ENCODE results near the gene MYO1B.

MYO1B gene

DNA sequence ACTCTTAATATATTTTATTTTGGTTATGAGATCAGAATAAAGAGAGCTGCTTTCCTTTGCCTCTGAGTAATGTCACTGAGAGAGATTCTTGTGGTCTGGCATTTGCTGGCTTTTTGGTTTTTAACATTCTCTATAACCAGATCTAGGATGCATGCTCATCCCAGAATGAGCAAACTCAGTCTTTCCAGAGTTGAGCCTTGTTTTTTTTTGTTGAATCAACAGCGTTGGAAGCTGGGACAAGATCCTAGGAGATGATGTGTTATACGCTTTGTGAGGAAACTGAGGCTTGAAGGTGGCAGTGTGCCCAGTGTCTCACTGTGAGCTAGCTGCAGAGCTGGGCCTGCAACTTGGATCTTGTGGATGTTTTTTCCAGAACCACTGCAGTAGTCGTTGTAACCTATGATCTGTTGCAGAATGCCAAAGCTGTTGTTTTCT, 19.5 kb downstream of the MYO1B start:
- DNase-seq: no peak

DNA sequence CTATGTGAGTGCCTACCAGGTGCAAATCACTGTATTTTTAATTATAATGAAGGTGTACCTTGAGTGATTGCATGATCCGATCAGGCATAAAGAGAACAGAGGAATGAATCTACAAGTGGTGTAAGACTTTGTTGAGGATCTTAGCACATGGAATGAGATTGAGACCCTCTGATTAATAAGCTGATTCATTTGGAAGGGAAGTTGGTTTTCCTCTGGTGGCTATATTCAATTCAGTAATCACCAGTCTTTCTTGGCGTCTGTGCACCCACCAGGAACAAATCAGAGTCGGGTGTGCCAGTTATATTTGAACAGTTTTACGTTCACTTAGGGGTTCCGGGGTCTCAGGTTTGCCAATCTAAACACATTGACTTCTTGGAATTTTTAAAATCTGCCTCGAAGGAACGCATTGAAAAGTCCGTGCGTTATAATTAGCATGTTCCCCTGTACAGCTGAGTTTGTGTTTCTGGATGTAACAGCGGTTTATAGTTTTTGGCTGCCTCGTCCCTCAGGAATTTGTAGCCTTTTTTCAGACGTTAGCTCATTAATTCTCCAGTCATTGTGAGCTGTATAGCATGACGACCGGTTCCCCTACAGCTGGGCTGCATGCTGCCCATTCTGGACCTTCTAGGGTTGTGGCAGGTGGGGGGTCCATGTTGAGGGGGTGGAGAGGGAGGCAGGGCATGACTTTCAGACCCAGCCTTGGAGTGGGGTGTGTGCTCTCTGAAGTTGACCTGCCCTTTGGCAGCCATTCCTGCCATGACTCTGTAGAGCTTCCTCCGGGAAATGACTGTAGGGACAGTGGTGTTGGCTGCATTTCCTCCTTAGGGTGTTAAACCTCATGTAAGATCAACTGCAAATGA, 20.3 kb downstream of the MYO1B start:
- DNase-seq: peak; percentile 71

DNA sequence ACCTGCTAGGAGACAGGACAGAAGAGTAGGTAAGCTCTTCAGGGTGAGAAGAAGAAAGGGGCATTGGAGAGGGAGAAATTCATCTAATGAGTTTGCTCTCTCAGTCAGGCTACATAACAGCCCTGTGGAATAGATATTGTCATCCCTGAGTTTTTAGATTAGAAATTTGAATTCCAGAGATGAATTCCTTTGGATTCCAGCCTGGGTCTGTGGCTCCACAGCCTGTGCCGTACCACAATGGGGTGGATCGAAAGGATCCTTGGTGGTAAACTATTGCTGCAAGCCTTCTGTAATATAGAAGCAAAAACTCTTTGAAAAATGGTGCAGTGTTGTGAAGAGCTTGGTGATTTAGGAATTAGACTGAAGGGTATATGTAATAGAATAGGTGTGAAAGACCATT, 21.0 kb downstream of the MYO1B start:
- DNase-seq: no peak

DNA sequence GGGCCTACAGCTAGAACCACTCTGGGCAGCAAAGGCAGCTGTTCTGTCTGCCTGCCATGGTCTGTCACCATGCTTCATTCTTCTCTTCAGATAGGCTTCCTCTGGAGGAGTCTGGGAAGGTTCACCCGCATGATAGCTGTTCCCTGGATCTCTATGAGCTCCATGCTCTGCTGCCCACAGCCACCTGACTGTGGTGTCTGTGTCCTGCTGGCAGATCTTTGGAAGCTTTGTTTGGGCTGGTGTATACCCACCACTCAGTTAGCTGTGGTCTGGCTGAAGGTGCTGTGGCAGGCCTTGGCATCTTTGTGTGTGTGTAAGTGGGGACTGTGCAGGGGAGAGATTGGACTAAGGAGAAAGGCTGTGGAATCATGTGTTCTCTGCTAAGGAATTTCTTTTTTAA, 23.4 kb downstream of the MYO1B start:
- DNase-seq: no peak

DNA sequence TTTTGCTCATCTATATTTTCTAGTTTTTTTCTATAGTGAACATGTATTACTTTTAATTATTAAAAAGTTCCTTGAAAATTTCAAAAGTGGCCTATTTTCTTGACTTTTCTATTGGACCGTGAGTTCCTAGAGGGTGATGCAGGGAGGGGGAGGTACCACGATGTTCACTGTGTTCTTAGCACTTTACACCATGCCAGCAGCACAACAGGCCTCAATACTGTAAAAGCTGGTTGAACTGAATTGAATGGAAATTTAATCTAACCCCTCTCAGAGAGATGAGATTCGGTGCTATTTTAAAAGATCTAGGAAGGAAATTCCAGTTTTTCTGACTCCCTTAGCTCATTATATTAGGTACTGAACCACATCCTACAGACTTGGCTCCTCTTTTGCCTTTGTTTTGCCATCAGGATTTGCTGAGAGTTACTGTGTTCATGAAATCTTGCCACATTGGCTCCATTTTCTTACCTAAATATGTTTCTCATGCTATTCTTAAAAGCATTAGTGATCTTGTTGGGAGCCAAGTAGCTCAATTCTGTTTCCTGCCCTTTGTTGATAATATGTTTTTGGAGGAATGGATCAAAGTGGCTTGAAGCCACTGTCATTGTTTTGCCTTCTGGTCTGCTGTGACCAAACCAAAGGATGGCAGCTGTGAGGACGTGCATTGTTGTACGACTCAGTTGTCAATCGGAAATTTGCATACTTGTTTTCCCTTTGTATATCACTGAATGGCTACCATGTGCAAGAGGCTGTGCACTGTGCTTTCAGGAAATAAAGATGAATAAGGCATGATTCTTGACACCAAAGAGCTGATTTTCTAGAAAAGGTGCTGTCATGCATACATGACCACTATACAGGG, 25.3 kb downstream of the MYO1B start:
- DNase-seq: no peak

DNA sequence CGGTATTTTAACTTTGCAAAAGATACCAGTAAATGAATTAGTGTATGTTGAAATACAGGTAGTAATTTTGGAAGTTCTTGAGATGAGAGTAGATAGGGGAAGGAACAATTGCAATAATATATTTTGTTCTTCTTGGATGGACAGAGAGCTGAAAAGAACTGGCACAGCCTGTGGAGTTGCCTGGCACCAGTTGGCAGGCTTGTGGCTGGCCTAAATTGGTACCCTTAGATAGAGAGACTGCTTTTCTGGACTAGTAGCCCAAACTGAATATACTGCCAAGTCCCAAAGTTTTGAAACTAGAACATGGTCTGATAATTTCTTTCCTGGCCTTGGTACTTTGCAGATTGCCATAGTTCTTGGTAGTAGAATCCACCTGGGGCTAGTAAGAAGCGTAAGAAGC, 26.9 kb downstream of the MYO1B start:
- no peak for DNase-seq

DNA sequence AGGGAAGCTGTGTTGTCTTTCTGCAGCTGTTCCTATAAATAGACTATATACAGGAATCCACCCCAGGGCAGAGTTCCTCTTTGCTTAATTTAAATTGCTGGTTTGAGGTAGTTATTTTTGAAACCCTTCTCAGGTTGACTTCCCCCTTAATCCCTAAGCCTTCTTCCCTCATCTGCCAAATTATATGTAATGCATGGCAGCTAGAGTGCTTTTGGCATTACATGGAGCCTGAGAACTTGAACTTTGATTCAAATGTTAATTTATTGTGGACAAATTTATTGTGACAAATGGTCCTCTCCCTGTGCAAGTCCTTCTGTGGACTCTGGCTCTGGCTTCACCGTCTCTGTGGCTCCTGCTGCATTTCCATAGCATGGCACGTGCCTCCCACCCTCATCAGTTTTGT, 29.2 kb downstream of the MYO1B start:
- DNase-seq: no peak

DNA sequence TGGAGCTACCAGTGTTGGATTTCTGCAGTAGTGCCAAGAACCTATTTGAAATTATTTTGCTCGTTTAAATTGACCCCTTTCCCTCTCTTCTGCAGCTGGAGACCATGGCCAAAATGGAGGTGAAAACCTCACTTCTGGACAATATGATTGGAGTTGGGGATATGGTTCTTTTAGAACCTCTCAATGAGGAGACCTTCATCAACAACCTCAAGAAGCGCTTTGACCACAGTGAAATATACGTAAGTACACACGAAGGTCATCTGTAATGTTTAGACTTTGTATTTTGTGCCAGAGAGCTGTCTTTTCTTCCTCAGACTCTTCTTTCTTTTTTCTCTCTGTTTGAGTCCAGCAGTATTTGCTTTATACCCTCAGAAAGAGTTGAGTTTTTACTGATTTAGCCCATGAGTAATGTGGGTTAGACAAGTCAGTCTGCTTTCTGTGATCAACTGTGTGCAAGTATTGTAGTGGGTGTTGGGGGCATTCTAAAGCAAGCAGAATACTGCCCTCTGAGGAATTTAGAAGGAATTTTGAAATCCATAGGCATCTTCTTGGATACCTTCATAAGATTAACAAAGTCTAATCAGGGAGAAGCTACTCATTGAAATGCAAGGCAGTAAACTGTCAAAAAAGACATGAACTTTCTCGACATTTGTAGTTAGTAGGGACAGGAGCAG, 31.7 kb downstream of the MYO1B start:
- DNase-seq: no peak

DNA sequence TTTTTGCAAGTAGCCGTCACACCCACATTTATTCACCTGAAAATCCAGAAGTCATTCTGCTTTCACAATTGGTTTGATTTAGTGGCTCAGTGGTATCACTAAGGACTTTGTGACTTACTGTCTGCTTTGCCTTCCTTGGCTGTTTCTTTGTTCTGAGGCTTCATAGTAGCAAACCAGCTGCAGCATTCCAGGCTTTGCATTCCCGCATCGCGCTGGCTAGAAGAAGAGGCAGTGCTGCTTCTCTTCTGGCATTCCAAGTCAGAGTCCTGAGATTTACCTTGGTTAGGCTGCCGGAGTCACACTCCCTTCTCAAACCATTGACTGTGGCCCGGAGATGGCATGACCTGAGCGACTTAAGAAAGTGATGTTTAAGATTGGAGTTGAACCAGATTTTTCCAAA, 35.1 kb downstream of the MYO1B start:
- DNase-seq: no peak

DNA sequence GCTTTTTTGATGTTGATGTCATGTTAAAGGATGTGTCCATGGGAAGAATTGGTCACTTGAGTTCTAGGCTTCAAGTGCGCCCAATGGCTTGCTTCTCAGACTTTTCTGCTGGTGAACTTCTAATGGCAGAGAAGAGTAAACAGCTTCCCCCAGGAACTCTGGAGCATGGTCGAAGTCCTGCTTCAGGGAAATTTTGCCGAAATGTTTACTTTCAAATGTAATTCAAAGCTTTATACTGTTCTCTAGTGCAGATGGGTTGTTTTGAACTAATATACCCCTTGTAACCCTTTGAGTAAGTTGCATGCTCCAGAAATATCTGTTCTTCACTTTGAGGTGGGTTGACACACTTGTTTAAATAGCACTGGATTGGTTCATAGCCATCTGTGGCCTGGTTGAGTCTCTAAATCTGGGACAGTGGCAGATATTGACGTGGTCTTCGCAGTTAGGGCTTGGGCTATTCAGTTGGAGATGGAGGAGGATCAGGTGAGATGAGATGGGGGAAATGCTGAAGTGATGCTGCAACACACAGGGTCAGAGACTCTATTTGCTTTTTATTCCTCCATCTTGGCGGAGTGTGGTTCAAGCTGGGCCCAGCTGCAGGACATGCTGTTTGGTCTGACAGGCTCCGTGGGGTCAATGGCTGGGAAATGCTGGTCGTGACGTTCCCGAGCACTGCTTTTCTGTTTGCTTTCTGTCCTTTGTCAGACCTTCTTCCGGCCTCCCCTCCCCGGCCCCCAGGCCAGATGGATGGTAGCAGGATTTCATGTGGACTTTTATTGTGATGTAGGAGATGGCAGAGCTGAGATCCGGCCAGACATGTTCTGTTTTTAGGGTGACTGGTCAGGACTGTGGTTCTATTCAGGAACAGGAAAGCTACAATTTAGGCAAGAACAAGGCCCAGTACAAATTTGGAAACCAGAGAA, 35.9 kb downstream of the MYO1B start:
- DNase-seq: no peak

DNA sequence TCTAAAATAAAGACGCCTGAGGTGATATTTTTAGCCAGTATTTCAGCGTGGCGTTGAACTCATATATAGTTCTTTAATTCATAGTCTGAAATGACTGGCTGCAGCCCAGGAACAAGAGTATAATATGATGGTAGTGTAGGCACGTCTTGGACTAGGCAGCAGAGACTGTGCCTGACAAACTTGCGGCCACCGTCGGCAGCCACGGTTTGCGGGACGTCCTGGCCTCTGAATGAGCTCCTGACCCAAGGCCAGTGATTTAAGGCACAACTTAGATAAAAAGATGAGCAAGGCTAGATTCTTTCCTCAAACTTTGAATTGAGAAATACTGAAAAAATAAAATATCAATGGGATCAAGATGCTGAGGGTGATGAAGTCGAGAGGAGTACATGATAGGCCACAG, 40.0 kb downstream of the MYO1B start:
- no peak for DNase-seq

DNA sequence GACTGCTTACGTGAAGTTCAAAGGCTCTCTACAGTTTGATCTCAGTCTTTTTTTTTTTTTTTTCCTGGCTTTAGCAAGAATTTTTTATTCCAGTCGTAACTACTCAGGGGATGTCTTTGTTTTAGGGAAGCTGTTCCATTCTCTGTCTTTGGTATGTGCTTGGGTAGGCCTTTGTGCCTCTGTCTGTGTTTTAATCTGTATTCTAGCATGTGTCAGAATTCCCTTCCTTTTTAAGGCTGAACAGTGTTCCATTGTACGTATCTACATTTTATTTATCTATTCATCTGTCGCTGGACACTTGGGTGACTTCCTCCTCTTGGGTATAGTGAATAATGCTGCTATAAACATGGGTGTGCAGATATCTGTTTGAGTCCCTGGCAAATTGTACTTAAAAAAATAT, 42.6 kb downstream of the MYO1B start:
- no peak for DNase-seq

DNA sequence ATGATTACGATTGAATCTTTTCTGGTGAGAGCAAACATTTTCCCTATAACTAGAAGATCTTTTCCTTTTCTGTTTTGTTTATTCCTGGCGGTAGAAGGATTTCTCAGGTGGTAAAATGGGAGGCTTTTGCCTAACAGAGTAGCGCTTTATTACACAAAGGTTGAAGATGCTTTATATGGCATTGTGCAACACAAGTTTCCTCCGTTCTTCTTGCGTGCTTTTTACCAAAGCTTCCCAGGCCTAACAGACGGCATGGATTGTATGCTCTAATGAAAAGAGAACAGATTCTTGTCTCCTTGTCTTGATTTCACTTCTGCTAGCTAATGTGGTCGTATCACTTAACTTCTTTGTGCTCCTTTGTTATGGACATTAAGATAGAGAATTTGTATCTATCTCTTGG, 43.8 kb downstream of the MYO1B start:
- DNase-seq: no peak

DNA sequence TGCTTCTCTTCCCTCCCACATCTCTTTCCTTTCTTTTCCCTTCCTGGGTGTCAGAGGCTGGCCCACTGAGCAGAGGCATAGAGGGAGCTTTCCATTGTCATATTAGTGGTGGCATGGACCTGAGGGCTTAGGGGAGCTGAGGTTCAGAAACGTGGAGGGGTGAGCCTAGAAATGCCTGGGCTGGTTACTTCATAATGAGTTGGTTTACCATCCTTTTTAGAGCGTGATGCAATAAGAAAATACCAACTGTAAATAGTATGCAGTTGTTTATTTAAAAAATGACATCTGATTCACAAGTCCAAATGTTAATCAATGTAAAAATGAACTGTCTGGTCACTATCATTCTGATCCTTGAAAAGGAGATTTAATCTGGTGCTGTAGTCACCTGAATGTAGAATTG, 46.3 kb downstream of the MYO1B start:
- no peak for DNase-seq

DNA sequence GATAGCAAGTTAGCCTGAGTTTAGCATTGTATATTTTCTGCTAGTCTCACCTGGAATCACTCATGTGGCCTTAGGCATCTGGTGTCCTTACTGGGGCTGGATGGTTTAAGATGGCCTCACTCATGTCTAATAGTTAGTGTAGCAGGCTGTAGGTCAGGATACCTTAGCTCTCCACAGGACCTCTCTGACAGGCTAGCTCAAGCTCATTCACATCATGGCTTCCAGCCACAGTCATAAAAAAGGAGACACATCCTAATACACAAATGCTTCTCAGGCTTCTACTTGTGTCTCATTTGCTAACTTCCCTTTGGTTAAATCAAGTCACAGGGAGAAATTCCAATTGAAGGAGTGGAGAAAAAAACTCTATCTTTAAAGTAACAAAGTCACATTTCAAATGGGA, 47.7 kb downstream of the MYO1B start:
- DNase-seq: no peak

DNA sequence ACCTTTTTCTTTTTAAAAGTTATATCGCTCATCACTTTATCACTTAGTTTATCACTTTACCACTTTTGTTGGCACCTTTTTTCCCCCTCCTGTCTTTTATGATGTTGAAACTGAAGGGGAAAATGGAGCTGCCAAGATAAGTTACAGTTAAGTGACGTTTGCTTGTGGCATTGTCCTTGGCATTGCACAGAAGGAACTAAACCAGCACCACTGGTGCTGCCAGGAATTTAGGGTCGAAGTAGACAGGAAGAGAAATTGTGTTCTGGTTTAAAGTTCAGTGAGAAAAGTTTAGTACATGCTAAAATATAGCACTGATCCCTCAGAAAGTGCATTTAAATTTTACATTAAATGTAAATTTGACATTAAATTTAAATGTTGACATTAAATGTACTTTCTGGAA, 49.9 kb downstream of the MYO1B start:
- no peak for DNase-seq

DNA sequence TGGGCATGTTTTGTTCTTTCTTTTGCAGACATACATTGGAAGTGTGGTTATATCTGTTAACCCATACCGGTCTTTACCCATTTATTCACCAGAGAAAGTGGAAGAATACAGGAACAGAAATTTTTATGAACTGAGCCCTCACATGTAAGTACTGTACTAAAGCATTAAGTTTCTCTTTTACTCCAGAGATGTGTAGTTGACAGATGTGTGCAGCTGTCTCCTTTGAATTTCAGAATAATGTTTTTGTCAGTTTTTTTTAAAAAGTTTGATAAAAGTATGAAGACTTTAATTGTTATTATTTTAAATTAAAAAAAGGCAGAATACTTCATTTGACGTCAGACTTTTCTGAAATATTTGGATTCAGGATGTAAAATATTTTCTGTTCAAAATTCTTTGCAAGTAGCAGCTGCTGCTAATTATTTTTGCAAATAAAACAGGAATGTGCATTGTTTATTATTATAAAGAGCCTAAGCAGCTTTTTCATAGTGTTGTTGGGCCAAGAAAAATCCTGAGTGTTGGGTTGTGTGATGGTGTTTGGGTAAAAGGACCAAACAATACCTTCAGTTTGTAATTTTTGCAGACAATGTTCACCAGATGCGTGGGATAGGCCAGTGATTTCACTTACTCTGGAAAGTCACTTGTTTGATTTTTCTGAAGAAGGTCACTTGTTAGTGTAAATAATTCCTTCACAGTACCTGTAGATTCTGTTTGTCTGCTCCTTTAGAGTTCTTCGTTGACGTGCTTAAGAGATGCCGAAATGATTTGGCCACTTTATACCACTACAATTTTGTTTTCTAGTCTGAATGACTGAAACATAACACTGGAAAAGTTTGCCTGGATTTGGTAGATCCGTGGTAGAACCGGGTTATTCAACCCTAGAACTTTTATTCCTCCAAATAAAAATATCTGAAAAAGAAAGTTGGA, 51.1 kb downstream of the MYO1B start:
- no peak for DNase-seq

DNA sequence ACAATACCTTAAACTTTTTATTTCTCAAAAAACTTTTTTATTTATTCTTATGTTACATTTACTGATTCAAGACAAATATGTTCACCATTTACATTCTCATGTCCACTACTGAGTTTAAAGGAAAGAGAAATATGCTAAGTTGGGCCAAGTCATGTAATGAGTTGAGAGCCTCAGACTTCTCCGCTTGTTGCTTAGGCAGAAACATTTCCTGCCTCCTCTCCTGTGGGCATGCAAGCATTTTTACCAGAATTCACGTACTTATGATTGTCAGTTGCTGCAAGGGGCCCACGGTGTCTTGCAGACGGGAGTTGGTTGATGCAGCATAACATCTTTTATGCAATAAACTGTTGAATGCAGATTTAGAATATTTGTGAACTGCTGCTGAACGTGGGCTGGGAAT, 51.8 kb downstream of the MYO1B start:
- DNase-seq: no peak

DNA sequence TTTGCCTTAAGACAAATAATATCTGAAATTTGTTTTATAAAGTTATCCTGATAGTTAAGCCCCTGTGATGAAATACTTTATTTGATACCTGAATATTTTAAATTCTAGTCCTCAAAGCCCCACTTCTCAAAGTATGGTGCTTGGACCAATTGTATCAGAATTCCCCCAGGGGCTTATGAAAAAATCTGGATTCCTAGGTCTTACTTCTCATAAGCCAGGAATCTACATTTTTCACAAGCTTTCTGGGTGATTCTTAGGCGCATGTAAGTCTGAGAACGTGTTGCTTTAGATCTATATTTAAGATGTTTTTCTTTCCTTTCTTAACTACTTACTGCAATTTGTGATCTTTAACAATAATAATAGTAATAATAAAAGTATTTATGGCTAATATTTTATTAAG, 53.1 kb downstream of the MYO1B start:
- no peak for DNase-seq

DNA sequence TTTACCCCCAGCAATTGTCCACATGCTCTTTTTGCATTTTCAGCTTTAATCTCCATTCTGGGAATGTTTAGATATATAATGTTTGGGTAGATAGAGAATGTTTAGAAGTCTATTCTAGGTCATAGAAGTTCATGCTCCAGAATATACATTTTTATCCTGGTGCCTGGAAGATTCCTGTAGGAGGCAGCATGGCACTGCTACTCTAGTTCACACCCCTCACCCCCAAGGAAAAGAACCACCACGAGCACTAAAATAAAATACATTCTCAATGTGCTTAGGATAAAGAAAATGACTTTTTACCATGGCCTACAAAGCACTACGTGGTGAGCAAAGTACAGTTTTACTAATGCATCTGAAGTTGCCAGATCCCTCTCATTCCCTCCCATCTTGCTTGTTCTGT, 53.8 kb downstream of the MYO1B start:
- DNase-seq: no peak

DNA sequence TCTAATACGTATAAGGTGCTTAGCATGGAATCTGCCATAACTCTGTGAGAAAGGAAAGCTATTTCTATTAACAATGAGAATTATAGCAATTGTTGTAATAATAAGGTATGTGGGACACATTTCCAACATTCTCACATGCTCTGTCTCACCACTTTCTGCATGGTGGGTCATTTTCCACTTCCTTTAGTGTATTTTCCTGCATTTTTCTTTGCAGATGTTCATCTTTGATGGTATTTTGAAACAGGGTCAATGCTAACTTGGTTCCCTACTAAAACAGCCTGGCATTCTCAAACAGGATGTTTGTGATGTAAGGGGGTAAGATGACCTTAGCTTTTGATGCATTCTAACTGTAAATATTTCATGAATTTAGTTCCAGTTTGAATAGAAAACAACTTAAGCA, 54.7 kb downstream of the MYO1B start:
- no peak for DNase-seq
